Natural killer cell (primary cell): ENCODE measurements around the gene CYP19A1. TPM values are rescaled to one million over a fixed set of nuclear protein-coding genes. Genes with fewer than 3 reads are reported as not detected.

Experiments used
- ATAC-seq, 3 donors: fragments of 150-1000 bp in 2 of 3; fragments of 200-7000 bp in 1 of 3; cut with Tn5 transposase; 1 replicate in 1 of 3; 2 replicates in 2 of 3; pipeline ENCODE4 v1.10.0; 2021; ENCODE audit warnings: mild to moderate bottlenecking in 2 of 3, moderate library complexity in 2 of 3
- DNase-seq, 2 donors: peaks; one replicate each; pipeline versions ENCODE4 v3.0.0 to v3.0.0-alpha.2; 2013 to 2021; ENCODE audit warnings: mixed read lengths in 1 of 2
- H3K27ac ChIP-seq: one replicate; pipeline ENCODE4 v1.5.1; 2013; ENCODE audit warnings: mild to moderate bottlenecking, low read length
- H3K27me3 ChIP-seq: one replicate; pipeline ENCODE4 v1.6.1; 2013; ENCODE audit warnings: low read length; ENCODE audit not compliant: control insufficient read depth, insufficient read depth
- H3K36me3 ChIP-seq: one replicate; pipeline ENCODE4 v1.6.1; 2013; ENCODE audit warnings: low read length; ENCODE audit not compliant: control insufficient read depth, insufficient read depth
- H3K4me1 ChIP-seq: one replicate; pipeline ENCODE4 v1.6.1; 2013; ENCODE audit warnings: low read length; ENCODE audit not compliant: control insufficient read depth, insufficient read depth
- H3K4me3 ChIP-seq: one replicate; pipeline ENCODE4 v1.5.1; 2013; ENCODE audit warnings: low read length
- H3K9me3 ChIP-seq: one replicate; pipeline ENCODE4 v1.6.1; 2013; ENCODE audit warnings: low read length; ENCODE audit not compliant: control insufficient read depth, insufficient read depth
- H3K27ac Mint-ChIP-seq, 2 donors: one replicate each; pipeline ENCODE4 v1.8.0; 2022; ENCODE audit warnings: mild to moderate bottlenecking in 2 of 2, mixed read lengths in 2 of 2, moderate library complexity in 1 of 2
- H3K27me3 Mint-ChIP-seq, 2 donors: one replicate each; pipeline ENCODE4 v1.8.0; 2022; ENCODE audit warnings: low read depth in 2 of 2, mixed read lengths in 2 of 2
- H3K36me3 Mint-ChIP-seq: one replicate; pipeline ENCODE4 v1.8.0; 2022; ENCODE audit warnings: mixed read lengths
- H3K4me1 Mint-ChIP-seq, 2 donors: one replicate each; pipeline ENCODE4 v1.8.0; 2022; ENCODE audit warnings: mixed read lengths in 2 of 2
- H3K4me3 Mint-ChIP-seq: one replicate; pipeline ENCODE4 v1.8.0; 2022; ENCODE audit warnings: mild to moderate bottlenecking, moderate library complexity, mixed read lengths
- H3K9me3 Mint-ChIP-seq, 2 donors: one replicate each; pipeline ENCODE4 v1.8.0; 2022; ENCODE audit warnings: mixed read lengths in 2 of 2
- WGBS: methylation state at CpG from one replicate; pipeline ENCODE4 v1.1.7; 2013; ENCODE audit warnings: missing lambda C conversion rate; ENCODE audit not compliant: insufficient coverage; 5-methylcytosine and 5-hydroxymethylcytosine counted together
- intact Hi-C: fragments of 100-400 bp; cut with micrococcal nuclease; formaldehyde crosslinking; loops from one replicate; pipeline ENCODE4 v1.14.2; 2022
- total RNA-seq, 4 donors: library from RNA; stranded (reverse); fragments of 120-200 nt in 1 of 4; gene quantifications; one replicate each; pipeline versions ENCODE4 v1.2.3 to v1.2.4, GENCODE V29; 2013 to 2022
- TF ChIP-seq, protein P1 (sequence below): fragments of 200-600 bp; IDR thresholded peaks from one replicate; pipeline ENCODE4 v1.8.0; 2022; ENCODE audit warnings: antibody characterized with exemption

CYP19A1 gene
- total RNA-seq, 3 donors from 2014 or later (not counting 1 experiment from before 2014, with no cell fraction given): not detected

DNA sequence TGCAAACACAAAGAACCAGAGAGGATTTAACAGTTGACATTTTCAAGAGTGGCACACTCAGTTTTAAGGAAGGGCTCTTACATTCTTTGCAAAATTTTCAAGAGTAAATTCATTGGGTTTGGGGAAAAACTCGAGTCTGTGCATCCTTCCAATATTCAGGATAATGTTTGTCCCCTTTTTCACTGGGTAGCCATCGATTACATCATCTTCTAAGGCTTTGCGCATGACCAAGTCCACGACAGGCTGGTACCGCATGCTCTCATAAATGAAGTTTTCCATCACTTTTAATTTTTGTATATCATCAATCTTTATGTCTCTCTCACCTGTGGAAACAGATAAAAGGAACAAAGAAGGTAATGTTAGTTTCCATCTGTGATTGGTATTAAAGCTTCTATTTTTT lies 126.2 kb downstream of the CYP19A1 start:
- Mint-ChIP-seq H3K27ac (no peak overlapping the region), H3K4me3 (no peak overlapping the region), H3K9me3 (no peaks in the 10 kb centered on the region), H3K36me3 (no peaks in the 10 kb centered on the region), H3K4me1 (no peaks in the 10 kb centered on the region), H3K27me3 (peaks cover 5 to 24% of the 10 kb centered on the region in 2 donors)
- no peak overlapping the region for H3K4me3 ChIP-seq
- intact Hi-C loops: no loop called here
- no peak overlapping the region for H3K27ac ChIP-seq
- no peaks in the 10 kb centered on the region for H3K9me3 ChIP-seq
- no peak for DNase-seq
- ATAC-seq: no peak
- no peaks in the 10 kb centered on the region for H3K36me3 ChIP-seq
- 87% methylated on average over 5 of the region's 5 CpGs for WGBS
- H3K4me1 ChIP-seq: no peaks in the 10 kb centered on the region
- no peaks in the 10 kb centered on the region for H3K27me3 ChIP-seq
- TF ChIP-seq, protein P1, sequence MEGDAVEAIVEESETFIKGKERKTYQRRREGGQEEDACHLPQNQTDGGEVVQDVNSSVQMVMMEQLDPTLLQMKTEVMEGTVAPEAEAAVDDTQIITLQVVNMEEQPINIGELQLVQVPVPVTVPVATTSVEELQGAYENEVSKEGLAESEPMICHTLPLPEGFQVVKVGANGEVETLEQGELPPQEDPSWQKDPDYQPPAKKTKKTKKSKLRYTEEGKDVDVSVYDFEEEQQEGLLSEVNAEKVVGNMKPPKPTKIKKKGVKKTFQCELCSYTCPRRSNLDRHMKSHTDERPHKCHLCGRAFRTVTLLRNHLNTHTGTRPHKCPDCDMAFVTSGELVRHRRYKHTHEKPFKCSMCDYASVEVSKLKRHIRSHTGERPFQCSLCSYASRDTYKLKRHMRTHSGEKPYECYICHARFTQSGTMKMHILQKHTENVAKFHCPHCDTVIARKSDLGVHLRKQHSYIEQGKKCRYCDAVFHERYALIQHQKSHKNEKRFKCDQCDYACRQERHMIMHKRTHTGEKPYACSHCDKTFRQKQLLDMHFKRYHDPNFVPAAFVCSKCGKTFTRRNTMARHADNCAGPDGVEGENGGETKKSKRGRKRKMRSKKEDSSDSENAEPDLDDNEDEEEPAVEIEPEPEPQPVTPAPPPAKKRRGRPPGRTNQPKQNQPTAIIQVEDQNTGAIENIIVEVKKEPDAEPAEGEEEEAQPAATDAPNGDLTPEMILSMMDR: no peak

DNA sequence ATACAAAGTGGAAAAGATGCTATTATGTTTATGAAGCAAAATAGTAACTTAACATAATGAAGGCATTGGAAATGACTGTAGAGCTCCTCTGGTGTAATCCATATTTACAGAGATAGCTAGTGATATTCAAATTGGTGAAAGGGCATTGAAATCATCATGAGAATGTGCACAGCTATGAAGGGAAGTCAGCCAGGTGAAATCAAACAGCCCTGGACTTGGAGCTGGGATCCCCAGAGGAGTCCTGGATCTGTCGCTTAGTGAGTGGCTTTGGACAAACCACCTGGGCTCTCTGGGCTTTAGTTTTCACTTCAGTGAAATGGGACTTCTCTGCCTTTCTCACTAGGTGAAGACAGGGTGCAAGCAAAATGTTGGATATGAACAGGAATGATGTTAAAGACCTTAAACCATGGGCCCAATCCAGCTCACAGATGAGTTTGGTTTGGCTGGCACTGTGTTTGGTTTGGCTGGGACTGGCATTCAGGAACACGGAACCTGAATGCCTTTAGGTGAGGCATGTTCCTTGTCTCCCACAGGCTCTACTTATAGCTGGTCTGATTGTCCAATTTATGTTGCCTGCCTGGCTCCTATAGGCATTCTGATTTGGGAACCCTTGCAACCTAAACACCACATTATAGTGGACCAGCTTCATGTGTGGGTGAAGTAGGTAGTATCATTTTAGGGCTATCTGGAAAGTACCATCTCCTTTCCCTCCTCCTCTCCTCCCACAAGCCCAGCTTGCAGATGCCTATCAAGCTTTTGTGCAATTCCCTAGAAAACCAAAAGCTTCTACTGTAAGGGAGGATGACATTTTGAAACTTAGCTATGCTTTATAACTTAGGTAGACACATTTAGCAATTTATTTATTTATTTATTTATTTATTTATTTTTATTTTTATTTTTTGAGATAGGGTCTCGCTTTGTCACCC lies 133.1 kb downstream of the CYP19A1 start:
- Mint-ChIP-seq H3K27me3 (peaks cover 0 to 19% of the 10 kb centered on the region in 2 donors), H3K36me3 (no peaks in the 10 kb centered on the region), H3K9me3 (no peaks in the 10 kb centered on the region), H3K4me1 (no peaks in the 10 kb centered on the region), H3K27ac (no peak overlapping the region), H3K4me3 (no peak overlapping the region)
- DNase-seq (no peak), ATAC-seq (no peak)
- Histone ChIP-seq H3K36me3 (no peaks in the 10 kb centered on the region), H3K27me3 (no peaks in the 10 kb centered on the region), H3K27ac (no peak overlapping the region), H3K9me3 (no peaks in the 10 kb centered on the region), H3K4me1 (no peaks in the 10 kb centered on the region), H3K4me3 (no peak overlapping the region)
- TF ChIP-seq, protein P1: no peak
- WGBS: 92% methylated on average over 2 of the region's 3 CpGs
- intact Hi-C loops: no loop called here

DNA sequence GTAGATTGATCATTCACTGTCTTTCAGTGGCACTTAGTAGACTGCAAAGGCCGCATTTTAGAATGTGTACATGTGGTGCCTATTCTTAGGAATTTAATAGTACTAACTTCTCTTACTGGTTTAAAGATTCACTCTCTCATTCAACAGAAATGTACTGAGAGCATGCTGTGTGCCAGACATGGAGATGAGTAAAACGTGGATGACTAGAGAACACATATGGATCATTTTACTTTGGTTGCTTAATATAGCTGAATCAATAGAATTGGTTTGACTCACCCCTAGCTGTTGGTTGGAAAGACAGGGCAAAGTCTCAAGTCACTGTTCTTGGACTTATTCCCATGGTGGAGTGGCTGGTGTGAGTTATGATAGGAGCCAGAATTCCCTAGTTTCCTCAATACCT lies 134.6 kb downstream of the CYP19A1 start:
- Mint-ChIP-seq H3K4me1 (no peaks in the 10 kb centered on the region), H3K36me3 (no peaks in the 10 kb centered on the region), H3K27ac (no peak overlapping the region), H3K4me3 (no peak overlapping the region), H3K27me3 (peaks cover 4 to 20% of the 10 kb centered on the region in 2 donors), H3K9me3 (no peaks in the 10 kb centered on the region)
- no peaks in the 10 kb centered on the region for H3K36me3 ChIP-seq
- TF ChIP-seq, protein P1: no peak
- H3K4me3 ChIP-seq: no peak overlapping the region
- DNase-seq: no peak
- no peak overlapping the region for H3K27ac ChIP-seq
- no peak for ATAC-seq
- whole genome bisulfite sequencing: 75% methylated on average over 1 of the region's 2 CpGs
- H3K27me3 ChIP-seq: no peaks in the 10 kb centered on the region
- intact Hi-C loops: no loop called here
- no peaks in the 10 kb centered on the region for H3K4me1 ChIP-seq
- no peaks in the 10 kb centered on the region for H3K9me3 ChIP-seq
